HCT116 (cell line): ENCODE measurements around the gene CHRNG.

Experiments
- CBX3 ChIP-seq: IDR thresholded peaks from 2 replicates; pipeline ENCODE4 v1.6.1; 2012; ENCODE audit warnings: low read depth
- CEBPB ChIP-seq: IDR thresholded peaks from 2 replicates; pipeline ENCODE4 v1.6.1; 2012; ENCODE audit warnings: low read depth
- EGR1 ChIP-seq: IDR thresholded peaks from 2 replicates; pipeline ENCODE4 v1.6.1; 2012; ENCODE audit warnings: low read depth
- EZH2 ChIP-seq: fragments of 200-600 bp; sonication (generic); IDR thresholded peaks from 2 replicates; pipeline ENCODE4 v1.6.1; 2017; ENCODE audit warnings: antibody characterized with exemption, mixed run types
- EZH2phosphoT487 ChIP-seq: fragments of 200-600 bp; IDR thresholded peaks from 2 replicates; pipeline ENCODE4 v1.6.1; 2018; ENCODE audit warnings: antibody characterized with exemption, borderline replicate concordance
- FOSL1 ChIP-seq: IDR thresholded peaks from 2 replicates; pipeline ENCODE4 v1.6.1; 2012; ENCODE audit warnings: low read depth
- MAX ChIP-seq: IDR thresholded peaks from 2 replicates; pipeline ENCODE4 v1.6.1; 2012
- POLR2A ChIP-seq: IDR thresholded peaks from 2 replicates; pipeline ENCODE4 v1.7.0; 2011; ENCODE audit warnings: borderline replicate concordance; ENCODE audit not compliant: insufficient read depth, insufficient read length; ENCODE audit errors: extremely low read depth
- POLR2AphosphoS5 ChIP-seq: IDR thresholded peaks from 2 replicates; pipeline ENCODE4 v1.6.1; 2011; ENCODE audit warnings: mild to moderate bottlenecking, low read depth, low read length, moderate library complexity
- SIN3A ChIP-seq: IDR thresholded peaks from 2 replicates; pipeline ENCODE4 v1.6.1; 2012; ENCODE audit warnings: low read depth
- SP1 ChIP-seq: IDR thresholded peaks from 2 replicates; pipeline ENCODE4 v1.6.1; 2012; ENCODE audit warnings: low read depth
- ZNF274 ChIP-seq: fragments of 200-500 bp; sonication (Bioruptor generic); IDR thresholded peaks from 2 replicates; pipeline ENCODE4 v1.6.1; 2014; ENCODE audit warnings: mild to moderate bottlenecking, low read depth, low read length, inconsistent platforms
- TF ChIP-seq, protein P1 (sequence below), 3 experiments: fragments of 200-600 bp in 1 of 3; sonication (generic) in 1 of 3; IDR thresholded peaks in 2 of 3; conservative IDR thresholded peaks in 1 of 3; 2 replicates each; pipeline ENCODE4 v1.5.1; 2012 to 2017; ENCODE audit warnings: low read depth in 2 of 3, low read length in 2 of 3, antibody characterized with exemption in 1 of 3, borderline replicate concordance in 1 of 3, control low read depth in 1 of 3, mild to moderate bottlenecking in 1 of 3, mixed read lengths in 1 of 3, mixed run types in 1 of 3, moderate library complexity in 1 of 3; ENCODE audit not compliant: insufficient read depth in 1 of 3

GRCh38 chr2:232551250-232551638 lies 11.8 kb downstream of the CHRNG start:
- TF ChIP-seq, protein P1, sequence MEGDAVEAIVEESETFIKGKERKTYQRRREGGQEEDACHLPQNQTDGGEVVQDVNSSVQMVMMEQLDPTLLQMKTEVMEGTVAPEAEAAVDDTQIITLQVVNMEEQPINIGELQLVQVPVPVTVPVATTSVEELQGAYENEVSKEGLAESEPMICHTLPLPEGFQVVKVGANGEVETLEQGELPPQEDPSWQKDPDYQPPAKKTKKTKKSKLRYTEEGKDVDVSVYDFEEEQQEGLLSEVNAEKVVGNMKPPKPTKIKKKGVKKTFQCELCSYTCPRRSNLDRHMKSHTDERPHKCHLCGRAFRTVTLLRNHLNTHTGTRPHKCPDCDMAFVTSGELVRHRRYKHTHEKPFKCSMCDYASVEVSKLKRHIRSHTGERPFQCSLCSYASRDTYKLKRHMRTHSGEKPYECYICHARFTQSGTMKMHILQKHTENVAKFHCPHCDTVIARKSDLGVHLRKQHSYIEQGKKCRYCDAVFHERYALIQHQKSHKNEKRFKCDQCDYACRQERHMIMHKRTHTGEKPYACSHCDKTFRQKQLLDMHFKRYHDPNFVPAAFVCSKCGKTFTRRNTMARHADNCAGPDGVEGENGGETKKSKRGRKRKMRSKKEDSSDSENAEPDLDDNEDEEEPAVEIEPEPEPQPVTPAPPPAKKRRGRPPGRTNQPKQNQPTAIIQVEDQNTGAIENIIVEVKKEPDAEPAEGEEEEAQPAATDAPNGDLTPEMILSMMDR (IDR thresholded peaks at IDR 0.05 in 2 of 3, conservative IDR thresholded peaks at IDR 0.05 in 1 of 3; ENCODE audit: borderline replicate concordance in 1 of 3, insufficient read depth in 1 of 3, low read depth in 2 of 3, low read length in 2 of 3) = no peak
- TF ChIP-seq POLR2A (no peak), CBX3 (no peak), EGR1 (no peak), EZH2 (no peak), POLR2AphosphoS5 (no peak), MAX (no peak), EZH2phosphoT487 (no peak), SP1 (no peak), ZNF274 (no peak), SIN3A (no peak), FOSL1 (no peak), CEBPB (no peak)
